Smooth muscle cell (in vitro differentiated cells): ENCODE measurements around the gene KRTAP5-3. TPM values are rescaled to one million over a fixed set of nuclear protein-coding genes. Genes with fewer than 3 reads are reported as not detected.

ENCODE experiments used
- DNase-seq: peaks from one replicate; lab custom pipeline; 2025; ENCODE audit not compliant: unreplicated experiment; lab: John Stamatoyannopoulos, UW
- H2AFZ ChIP-seq: fragments of 200-600 bp; sonication (generic); 2 replicates; pipeline ENCODE4 v1.6.0; 2016; ENCODE audit warnings: antibody characterized with exemption, low read depth, mild to moderate bottlenecking
- H3F3A ChIP-seq: fragments of 200-600 bp; sonication (generic); 2 replicates; pipeline ENCODE4 v1.6.0; 2017; ENCODE audit warnings: antibody characterized with exemption, low read depth
- H3K27ac ChIP-seq: fragments of 200-600 bp; sonication (generic); 2 replicates; pipeline ENCODE4 v1.5.1; 2016; ENCODE audit warnings: low read depth, mild to moderate bottlenecking
- H3K27me3 ChIP-seq: fragments of 200-600 bp; sonication (generic); 2 replicates; pipeline ENCODE4 v1.6.1; 2016; ENCODE audit warnings: low read depth, mild to moderate bottlenecking
- H3K36me3 ChIP-seq: fragments of 200-600 bp; sonication (generic); 2 replicates; pipeline ENCODE4 v1.5.1; 2016; ENCODE audit warnings: low read depth
- H3K4me1 ChIP-seq: fragments of 200-600 bp; sonication (generic); 2 replicates; pipeline ENCODE4 v1.5.1; 2016; ENCODE audit warnings: low read depth
- H3K4me2 ChIP-seq: fragments of 200-600 bp; sonication (generic); 2 replicates; pipeline ENCODE4 v1.6.0; 2016; ENCODE audit warnings: mild to moderate bottlenecking
- H3K4me3 ChIP-seq: fragments of 200-600 bp; sonication (generic); 2 replicates; pipeline ENCODE4 v1.5.1; 2016; ENCODE audit warnings: mild to moderate bottlenecking
- H3K79me2 ChIP-seq: fragments of 200-600 bp; sonication (generic); 2 replicates; pipeline ENCODE4 v1.6.0; 2016; ENCODE audit warnings: low read depth, mild to moderate bottlenecking
- H3K9ac ChIP-seq: fragments of 200-600 bp; sonication (generic); 2 replicates; pipeline ENCODE4 v1.6.0; 2016; ENCODE audit warnings: low read depth
- H3K9me3 ChIP-seq: fragments of 200-600 bp; sonication (generic); replicated peaks from 2 replicates; pipeline ENCODE4 v1.5.1; 2016; ENCODE audit warnings: low read depth
- H4K20me1 ChIP-seq: fragments of 200-600 bp; sonication (generic); 2 replicates; pipeline ENCODE4 v1.6.0; 2016; ENCODE audit warnings: low read depth
- CTCF ChIP-seq: fragments of 200-600 bp; sonication (generic); IDR thresholded peaks from 2 replicates; pipeline ENCODE4 v1.5.1; 2017; ENCODE audit warnings: borderline replicate concordance, mild to moderate bottlenecking, antibody characterized with exemption; ENCODE audit not compliant: insufficient read depth, poor library complexity, severe bottlenecking
- WGBS: methylation state at CpG from one replicate; pipeline ENCODE4 v1.1.7; 2016; ENCODE audit warnings: low lambda C conversion rate; 5-methylcytosine and 5-hydroxymethylcytosine counted together
- polyA plus RNA-seq: library from polyadenylated mRNA; unstranded; fragments of >200 nt; fragmentation: Nextera tagmentation; extraction: Ambion mirVana; gene quantifications from 2 replicates; pipeline ENCODE4 v1.2.1, GENCODE V29; 2016
- total RNA-seq: library from RNA; depleted of rRNA; stranded (reverse); fragments of >200 nt; gene quantifications from 2 replicates; pipeline ENCODE4 v1.2.3, GENCODE V29; 2014

The KRTAP5-3 gene
- total and polyA plus RNA-seq, 2 experiments from 2014 or later, result not detected

- Histone ChIP-seq H3K4me2 (no peak overlapping the region), H3K4me3 (no peak overlapping the region), H3K27ac (no peak overlapping the region), H3K27me3 (no peaks in the 10 kb centered on the region), H4K20me1 (no peaks in the 10 kb centered on the region), H3F3A (no peaks in the 10 kb centered on the region), H3K4me1 (no peaks in the 10 kb centered on the region), H3K79me2 (no peaks in the 10 kb centered on the region), H3K9me3 (no peaks in the 10 kb centered on the region), H3K36me3 (no peaks in the 10 kb centered on the region), H2AFZ (no peak overlapping the region), H3K9ac (no peak overlapping the region)
- no peak for DNase-seq
- no peak for TF ChIP-seq CTCF
- WGBS, result 90% methylated on average over 15 of the region's 15 CpGs
Measured at GRCh38 chr11:1641096-1641495, 32.8 kb upstream of the KRTAP5-3 start.

- DNase-seq, result no peak
Measured at GRCh38 chr11:1640076-1640946, 32.0 kb upstream of the KRTAP5-3 start.

GRCh38 chr11:1639666-1640065 is 31.4 kb upstream of the KRTAP5-3 start:
- Histone ChIP-seq H3F3A (no peaks in the 10 kb centered on the region), H4K20me1 (no peaks in the 10 kb centered on the region), H2AFZ (no peak overlapping the region), H3K79me2 (no peaks in the 10 kb centered on the region), H3K36me3 (no peaks in the 10 kb centered on the region), H3K27me3 (peaks cover 5% of the 10 kb centered on the region), H3K4me2 (no peak overlapping the region), H3K9ac (no peak overlapping the region), H3K4me1 (no peaks in the 10 kb centered on the region), H3K27ac (no peak overlapping the region), H3K4me3 (no peak overlapping the region), H3K9me3 (no peaks in the 10 kb centered on the region)
- no peak for TF ChIP-seq CTCF
- 91% methylated on average over 15 of the region's 15 CpGs for WGBS
- DNase-seq, result no peak

More at GRCh38 chr11:1640076-1640946, 32.0 kb upstream of the KRTAP5-3 start:
- no peaks in the 10 kb centered on the region for H3K79me2 ChIP-seq
- peak; percentile 81 for TF ChIP-seq CTCF
- H2AFZ ChIP-seq, result no peak overlapping the region
- WGBS, result 53% methylated on average over 29 of the region's 32 CpGs
- peaks cover 5% of the 10 kb centered on the region for H3K27me3 ChIP-seq
- no peaks in the 10 kb centered on the region for H4K20me1 ChIP-seq
- H3K4me3 ChIP-seq, result no peak overlapping the region
- H3K9ac ChIP-seq, result no peak overlapping the region
- H3K27ac ChIP-seq, result no peak overlapping the region
- no peaks in the 10 kb centered on the region for H3F3A ChIP-seq
- no peaks in the 10 kb centered on the region for H3K36me3 ChIP-seq
- H3K4me1 ChIP-seq, result no peaks in the 10 kb centered on the region
- no peak overlapping the region for H3K4me2 ChIP-seq
- no peaks in the 10 kb centered on the region for H3K9me3 ChIP-seq
